GDM1 (cell line): ENCODE data around the gene FOXO1.

Source experiments
- DNase-seq: peaks from one replicate; lab custom pipeline; 2025; lab: John Stamatoyannopoulos, UW

FOXO1 gene

GRCh38 chr13:40639221-40639681, 27.2 kb downstream of the FOXO1 start:
- DNase-seq = no peak

DNA sequence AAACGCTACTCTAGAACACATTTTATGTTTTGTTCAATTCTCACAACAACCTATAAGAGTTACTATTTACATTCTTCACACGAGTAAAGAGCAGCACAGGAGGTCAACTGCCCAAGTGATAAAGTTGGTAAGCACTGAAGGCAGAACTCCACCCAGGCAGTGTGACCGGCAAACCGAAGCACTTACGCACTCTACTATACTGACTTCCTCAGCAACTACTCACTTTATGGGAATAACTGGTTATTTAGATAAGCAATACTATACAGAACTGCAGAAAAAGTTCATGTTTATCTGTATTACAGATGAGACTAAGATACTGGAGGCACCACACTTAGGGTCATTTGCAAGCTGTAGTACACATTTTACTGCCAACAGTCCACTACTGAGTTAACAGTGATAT, 28.8 kb downstream of the FOXO1 start:
- DNase-seq = no peak

DNA sequence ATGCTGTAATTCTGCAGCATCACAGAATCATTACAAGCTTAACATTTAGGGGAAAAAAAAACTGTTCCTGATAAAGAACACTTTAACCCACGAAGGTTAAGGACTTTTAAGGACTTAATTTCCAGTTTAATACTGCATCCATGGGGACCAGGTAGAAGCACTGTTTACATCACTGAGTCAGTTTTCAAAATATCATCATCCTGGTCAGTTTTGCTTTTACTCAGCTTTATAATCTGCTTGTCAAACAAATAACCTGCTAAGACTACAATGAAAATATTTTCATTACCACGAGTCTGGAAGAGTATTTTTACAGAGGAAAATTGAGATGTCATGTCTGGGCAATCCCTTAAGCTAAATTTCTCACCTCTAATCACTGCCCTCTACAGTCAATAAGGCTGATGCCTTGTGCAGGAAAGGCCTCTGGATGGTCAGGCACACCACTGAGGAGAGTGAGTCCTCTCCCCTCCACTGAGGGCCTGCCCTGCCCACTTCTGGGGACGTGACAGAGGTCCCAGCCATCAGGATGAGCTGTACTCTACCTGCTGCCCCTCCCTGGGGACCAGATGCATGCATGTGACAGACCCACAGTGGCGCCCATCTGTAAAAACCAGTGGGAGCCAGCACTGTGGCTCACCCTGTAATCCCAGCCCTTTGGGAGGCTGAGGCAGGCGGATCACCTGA, 31.0 kb downstream of the FOXO1 start:
- no peak for DNase-seq

DNA sequence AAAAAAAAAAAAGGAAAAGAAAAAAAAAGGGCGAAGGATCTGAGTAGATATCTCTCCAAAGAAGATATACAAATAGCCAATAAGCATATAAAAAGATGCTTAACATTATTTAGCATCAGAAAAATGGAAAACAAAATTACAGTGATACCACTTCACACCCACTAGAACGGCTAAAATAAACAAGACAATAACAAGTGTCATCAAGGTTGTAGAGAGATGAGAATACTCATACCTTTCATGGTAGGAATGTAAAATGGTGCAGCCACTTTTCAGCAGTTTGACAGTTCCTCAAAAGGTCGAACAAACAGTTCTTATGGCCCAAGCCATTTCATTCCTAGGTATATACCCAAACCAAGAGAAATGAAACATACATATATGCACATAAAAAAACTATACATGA, 33.5 kb downstream of the FOXO1 start:
- DNase-seq = no peak

GRCh38 chr13:40631605-40632004, 34.8 kb downstream of the FOXO1 start:
- DNase-seq = no peak

DNA sequence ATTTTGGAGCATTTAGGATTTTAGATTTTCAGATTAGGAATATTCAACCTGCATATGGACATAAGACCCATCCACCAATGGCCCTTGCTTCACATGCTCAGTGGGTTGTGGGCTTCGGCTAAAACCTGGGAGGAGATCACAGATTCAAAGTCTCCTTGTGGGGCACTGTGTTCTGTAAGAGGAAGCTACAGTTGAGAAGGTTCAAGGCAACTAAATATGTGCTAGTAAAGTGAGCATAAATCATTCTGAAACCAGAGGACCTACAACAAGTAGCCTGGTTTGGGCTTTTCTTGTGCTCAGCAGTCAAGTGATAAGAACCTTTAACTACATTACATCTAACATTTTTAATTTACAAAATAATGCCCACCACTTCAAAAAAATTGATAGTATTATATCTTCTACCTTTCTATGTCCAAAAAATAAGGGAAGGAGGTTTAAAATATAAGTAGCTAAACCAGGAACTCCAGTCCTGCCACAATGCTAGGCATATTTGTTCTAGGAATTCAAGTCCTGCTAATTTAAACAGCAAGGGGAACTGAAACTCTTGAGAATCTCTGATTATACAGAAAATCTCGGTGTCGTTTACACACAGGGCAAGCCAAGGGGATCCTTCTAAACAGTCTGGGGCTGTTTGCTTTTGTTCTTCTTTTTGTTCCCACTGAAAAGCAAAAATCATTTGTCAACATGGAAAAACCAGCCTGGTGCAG, 36.6 kb downstream of the FOXO1 start:
- DNase-seq = no peak

- DNase-seq = no peak
These were observed 39.5 kb downstream of the FOXO1 start for GRCh38 chr13:40626977-40627376.

- no peak for DNase-seq
These were observed 39.9 kb downstream of the FOXO1 start for GRCh38 chr13:40626561-40626960.

DNA sequence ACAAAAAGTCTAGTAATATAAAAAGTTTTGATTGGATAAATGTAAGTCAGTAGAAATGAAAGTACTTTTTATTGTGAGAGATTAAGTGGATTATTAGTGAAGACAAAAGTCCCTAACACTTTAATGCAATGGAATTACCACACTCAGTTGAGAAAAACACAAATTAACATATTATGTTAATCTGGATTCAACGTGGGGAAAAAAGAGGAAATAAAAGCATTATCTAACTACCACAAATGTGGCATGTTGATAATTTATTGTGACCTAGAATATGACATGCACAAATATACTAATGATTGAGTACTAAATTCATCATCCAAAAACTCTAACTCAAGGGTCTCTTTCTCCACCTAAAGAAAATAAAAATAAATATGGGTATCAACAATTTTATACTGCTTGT, 41.5 kb downstream of the FOXO1 start:
- no peak for DNase-seq

DNA sequence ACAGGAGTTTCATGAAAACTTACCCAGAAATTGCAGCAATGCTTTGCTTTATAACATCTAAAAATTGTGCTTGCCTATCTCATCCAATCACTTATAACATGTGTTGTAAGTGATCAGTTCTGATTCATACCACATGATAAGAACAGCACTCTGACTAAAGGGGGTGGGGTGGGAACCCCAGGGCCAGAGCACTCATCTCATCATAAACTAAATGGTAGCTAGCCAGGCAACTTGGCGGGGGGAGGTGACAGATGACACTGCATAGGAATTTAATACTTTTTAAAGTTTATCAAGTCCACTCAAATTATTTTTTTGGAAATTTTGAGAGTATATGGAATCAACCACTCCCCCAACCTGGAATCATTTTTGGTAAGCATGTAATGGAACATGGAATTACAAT, 42.1 kb downstream of the FOXO1 start:
- no peak for DNase-seq

DNA sequence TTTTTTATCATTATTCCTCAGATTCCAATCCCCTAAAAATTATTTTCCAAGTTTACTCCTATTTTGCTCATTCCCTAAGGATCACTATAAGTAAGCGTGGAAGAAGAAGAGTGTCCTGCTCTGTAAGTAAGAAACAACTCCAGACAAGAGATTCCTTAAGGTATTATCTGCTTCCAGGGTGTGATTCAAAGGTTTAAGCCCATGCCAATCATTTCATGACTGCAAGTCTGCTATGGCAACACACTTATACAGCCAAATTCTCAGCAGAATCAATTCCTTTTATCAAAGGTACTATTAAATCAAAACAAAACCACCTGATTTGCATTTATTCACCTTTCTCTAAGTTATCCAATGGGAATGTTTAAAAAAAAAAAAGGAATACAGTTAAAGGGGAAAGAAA, 43.7 kb downstream of the FOXO1 start:
- DNase-seq = no peak

DNA sequence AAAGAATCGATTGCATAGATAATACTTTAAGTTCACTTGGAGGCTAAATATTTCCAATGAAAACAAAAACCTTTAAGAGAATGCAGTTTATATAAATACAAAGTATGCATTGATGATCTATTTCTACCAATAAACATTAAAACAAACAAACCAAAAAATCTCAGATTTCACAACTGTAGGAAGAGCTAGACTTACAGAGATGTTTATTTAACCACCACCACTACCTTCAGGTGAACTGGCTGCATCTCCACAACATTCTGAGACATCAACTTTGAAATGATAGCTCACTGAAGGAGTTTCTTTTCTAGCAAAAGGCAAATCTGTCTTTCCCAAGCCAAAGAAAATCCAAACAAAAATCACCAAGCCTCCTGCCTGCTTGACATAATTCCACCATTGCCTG, 44.2 kb downstream of the FOXO1 start:
- DNase-seq = no peak

DNA sequence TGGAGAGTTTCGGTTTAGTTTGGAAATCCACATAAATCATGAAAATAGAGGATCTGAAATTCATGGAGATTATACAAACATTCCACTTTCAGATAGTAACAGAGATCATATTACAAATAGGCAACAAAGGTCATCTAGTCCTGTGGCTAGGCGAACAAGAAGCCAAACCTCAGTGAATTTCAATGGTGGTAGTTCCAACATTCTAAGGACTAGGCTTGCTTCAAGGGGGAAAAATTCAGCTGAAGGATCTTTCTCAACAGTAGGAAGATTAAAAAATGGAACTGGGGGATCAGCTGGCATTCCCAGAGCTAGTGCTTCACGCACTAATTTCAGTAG, 47.0 kb downstream of the FOXO1 start:
- DNase-seq = no peak

- no peak for DNase-seq
These were observed 47.6 kb downstream of the FOXO1 start for GRCh38 chr13:40618581-40619478.

DNA sequence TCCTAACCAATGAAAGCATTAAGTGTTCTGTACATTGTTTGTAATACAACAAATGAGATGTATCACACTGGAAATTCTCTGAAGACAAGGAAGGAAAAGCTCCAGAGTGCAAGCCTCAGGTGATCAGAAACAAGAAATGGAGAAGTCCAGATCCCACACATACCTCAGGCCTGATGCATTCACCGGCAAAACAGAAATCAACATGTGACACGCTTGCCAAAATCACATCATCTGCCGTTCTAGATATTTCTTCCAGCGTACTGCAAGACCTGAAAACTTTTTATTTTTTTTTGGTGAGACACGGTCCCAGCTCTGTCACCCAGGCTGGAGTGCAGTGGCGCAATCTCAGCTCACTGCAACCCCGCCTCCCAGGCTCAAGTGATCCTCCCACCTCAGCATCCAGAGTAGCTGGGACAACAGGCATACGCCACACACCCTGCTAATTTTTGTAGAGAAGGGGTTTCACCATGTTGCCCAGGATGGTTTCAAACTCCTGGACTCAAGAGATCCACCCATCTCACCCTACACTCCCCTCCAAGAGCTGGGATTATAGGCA, 48.6 kb downstream of the FOXO1 start:
- no peak for DNase-seq

- no peak for DNase-seq
These were observed 50.8 kb downstream of the FOXO1 start for GRCh38 chr13:40615619-40616018.

DNA sequence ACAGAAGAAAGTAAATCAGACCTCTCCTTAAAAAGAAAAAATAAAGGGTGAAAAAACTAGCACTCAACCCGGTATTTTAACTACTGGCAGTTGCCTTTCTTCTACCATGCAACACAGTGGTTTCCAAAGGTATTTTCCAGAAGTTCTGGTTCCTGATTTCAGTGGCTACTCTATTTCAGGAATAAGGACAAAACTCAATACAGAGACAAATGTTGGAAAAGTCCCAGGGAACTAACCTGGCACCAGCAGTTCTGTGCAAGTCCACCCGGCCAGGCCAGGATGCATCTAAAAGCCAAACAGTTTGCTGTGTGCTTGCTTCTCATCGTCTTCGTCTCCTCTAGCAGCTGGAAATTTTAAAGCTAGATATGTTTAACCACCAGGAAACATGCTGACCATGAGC, 52.5 kb downstream of the FOXO1 start:
- no peak for DNase-seq

DNA sequence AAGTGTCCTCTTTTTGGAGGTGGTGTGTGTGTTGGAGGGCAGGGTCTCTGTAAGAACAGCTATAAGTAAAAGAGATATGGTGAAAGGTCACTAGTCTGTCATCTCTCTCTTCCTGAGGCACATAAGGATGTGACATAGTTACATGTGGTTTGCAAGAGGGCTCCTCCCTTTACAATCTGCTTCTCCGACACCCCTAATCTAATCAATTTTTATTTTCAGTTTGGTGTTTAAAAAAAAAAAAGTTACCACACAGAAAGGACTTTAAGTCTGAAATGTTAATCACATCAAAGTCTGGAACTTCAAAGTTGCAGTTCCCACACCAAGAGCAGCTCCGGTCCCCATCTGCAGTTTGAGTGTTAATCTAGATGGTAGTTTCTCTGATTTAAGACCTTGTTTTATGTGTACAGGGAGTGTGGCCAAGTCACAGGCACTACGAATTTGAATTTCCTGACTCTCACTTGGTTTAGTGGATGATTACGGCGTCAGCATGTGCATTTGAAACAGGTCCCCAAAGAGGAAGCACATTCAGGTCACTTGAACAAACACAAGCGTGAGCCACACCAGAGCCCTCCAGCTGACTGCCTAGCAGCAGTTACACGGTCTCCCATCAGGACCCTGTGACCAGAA, 53.1 kb downstream of the FOXO1 start:
- peak; percentile 69 for DNase-seq

GRCh38 chr13:40612041-40612440, 54.4 kb downstream of the FOXO1 start:
- no peak for DNase-seq

- no peak for DNase-seq
These were observed 54.8 kb downstream of the FOXO1 start for GRCh38 chr13:40611635-40612034.

DNA sequence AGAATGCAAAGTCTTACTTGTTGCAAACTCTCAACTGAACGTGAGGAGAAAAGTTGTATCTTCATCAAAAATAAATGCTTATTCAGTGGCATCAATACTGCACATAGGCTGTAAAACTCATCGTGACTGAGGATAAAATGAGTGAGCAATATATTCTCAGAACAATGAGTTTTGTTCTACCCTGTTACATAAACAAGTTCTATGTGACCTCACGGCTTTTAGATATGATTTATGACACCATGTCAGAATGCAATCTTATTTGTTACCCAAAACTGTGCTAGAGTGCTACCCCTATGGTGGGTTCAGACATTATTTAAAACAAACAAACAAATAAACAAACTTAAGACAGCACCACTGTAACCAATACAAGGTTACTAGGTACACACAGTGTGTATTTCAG, 55.4 kb downstream of the FOXO1 start:
- no peak for DNase-seq
